ENCODE data around the gene ZYX. TPM values are rescaled to one million over a fixed set of nuclear protein-coding genes. Genes with fewer than 3 reads are reported as not detected.

The ZYX gene
- total and polyA plus RNA-seq, 2 donors (not counting 1 experiment from before 2014, with no cell fraction given), result 32.3 to 53.8 TPM

GRCh38 chr7:143408252-143408685, 27.1 kb downstream of the ZYX start:
- Histone ChIP-seq H2AFZ (ENCODE audit: insufficient read depth, low read depth, low read length, poor library complexity, severe bottlenecking) (peak overlapping the region; percentile 57), H3K4me3 (ENCODE audit: control extremely low read depth in 1 of 5, extremely low read depth in 1 of 5, insufficient read depth in 1 of 5, low read depth in 2 of 5, low read length in 4 of 5) (no peak overlapping the region), H3K27ac (ENCODE audit: low read length in 2 of 2) (no peak overlapping the region), H3K4me2 (replicated peaks; ENCODE audit: low read depth, low read length, poor library complexity, severe bottlenecking) (peak overlapping the region; percentile 76), H3K9me3 (ENCODE audit: control extremely low read depth in 1 of 3, control insufficient read depth in 2 of 3, insufficient read depth in 1 of 3, low read length in 2 of 3) (no peaks in the 10 kb centered on the region), H3K79me2 (ENCODE audit: control insufficient read depth, insufficient read depth, low read length) (no peaks in the 10 kb centered on the region), H3K9ac (ENCODE audit: low read length) (no peak overlapping the region), H3K27me3 (replicated peaks in 1 of 4; ENCODE audit: control extremely low read depth in 1 of 4, control insufficient read depth in 3 of 4, insufficient read depth in 4 of 4, low read length in 3 of 4) (peaks cover 0 to 34% (median 16%) of the 10 kb centered on the region in 4 experiments), H3K36me3 (replicated peaks in 1 of 2; ENCODE audit: control extremely low read depth in 1 of 2, control insufficient read depth in 1 of 2, extremely low read depth in 1 of 2, insufficient read depth in 2 of 2, low read length in 1 of 2) (no peaks in the 10 kb centered on the region), H3K4me1 (ENCODE audit: control insufficient read depth in 2 of 2, insufficient read depth in 2 of 2, low read length in 2 of 2) (peaks cover 27 to 29% of the 10 kb centered on the region in 2 donors), H4K20me1 (ENCODE audit: control insufficient read depth, insufficient read depth, low read length, poor library complexity, severe bottlenecking) (no peaks in the 10 kb centered on the region)
- POLR2A ChIA-PET, result interaction anchor here (1.0 to 1.4 kb wide), 2 partner anchors 26 to 28 kb away, joined by 3 to 4 read pairs; no protein-coding TSS in a partner anchor
- intact Hi-C loops (cut with micrococcal nuclease), result loop anchor here (2.0 kb wide), 1 partner anchor 27 kb away; the partner anchor contains the start of gene ZYX
- Mint-ChIP-seq H3K27ac (no peak overlapping the region), H3K4me1 (peaks cover 29% of the 10 kb centered on the region), H3K9me3 (ENCODE audit: insufficient read depth) (no peaks in the 10 kb centered on the region), H3K27me3 (peaks cover 31% of the 10 kb centered on the region), H3K4me3 (peak overlapping the region; percentile 69)
- TF ChIP-seq EZH2 (IDR thresholded peaks at IDR 0.05; ENCODE audit: borderline replicate concordance, insufficient read depth, low read depth, low read length, poor library complexity, severe bottlenecking), result no peak
- TF ChIP-seq, protein P1, sequence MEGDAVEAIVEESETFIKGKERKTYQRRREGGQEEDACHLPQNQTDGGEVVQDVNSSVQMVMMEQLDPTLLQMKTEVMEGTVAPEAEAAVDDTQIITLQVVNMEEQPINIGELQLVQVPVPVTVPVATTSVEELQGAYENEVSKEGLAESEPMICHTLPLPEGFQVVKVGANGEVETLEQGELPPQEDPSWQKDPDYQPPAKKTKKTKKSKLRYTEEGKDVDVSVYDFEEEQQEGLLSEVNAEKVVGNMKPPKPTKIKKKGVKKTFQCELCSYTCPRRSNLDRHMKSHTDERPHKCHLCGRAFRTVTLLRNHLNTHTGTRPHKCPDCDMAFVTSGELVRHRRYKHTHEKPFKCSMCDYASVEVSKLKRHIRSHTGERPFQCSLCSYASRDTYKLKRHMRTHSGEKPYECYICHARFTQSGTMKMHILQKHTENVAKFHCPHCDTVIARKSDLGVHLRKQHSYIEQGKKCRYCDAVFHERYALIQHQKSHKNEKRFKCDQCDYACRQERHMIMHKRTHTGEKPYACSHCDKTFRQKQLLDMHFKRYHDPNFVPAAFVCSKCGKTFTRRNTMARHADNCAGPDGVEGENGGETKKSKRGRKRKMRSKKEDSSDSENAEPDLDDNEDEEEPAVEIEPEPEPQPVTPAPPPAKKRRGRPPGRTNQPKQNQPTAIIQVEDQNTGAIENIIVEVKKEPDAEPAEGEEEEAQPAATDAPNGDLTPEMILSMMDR (IDR thresholded peaks at IDR 0.05), result no peak
- CTCF ChIA-PET, result interaction anchor here (2.7 to 3.0 kb wide), 3 partner anchors 8 to 168 kb away, joined by 15 to 23 read pairs (median 16); no protein-coding TSS in a partner anchor
- peak; percentile 18 for ATAC-seq (ENCODE audit: low read depth)
- DNase-seq, result no peak
- 13% methylated on average over 17 of the region's 20 CpGs for WGBS (ENCODE audit: insufficient coverage)
